ENCODE data around the gene RRAS. TPM values are rescaled to one million over a fixed set of nuclear protein-coding genes. Genes with fewer than 3 reads are reported as not detected.

The RRAS gene
- total and polyA plus RNA-seq, 2 donors from 2014 or later, result 92.3 to 140 TPM

- no peak overlapping the region for H3K4me3 ChIP-seq (ENCODE audit: low read length in 3 of 3)
- H3K4me1 ChIP-seq (ENCODE audit: control insufficient read depth in 2 of 3, insufficient read depth in 2 of 3, low read depth in 1 of 3, low read length in 3 of 3), result peaks cover 0 to 17% (median 6%) of the 10 kb centered on the region in 3 donors
- no peaks in the 10 kb centered on the region for H3K27me3 ChIP-seq (ENCODE audit: control insufficient read depth, insufficient read depth, low read length)
- no peak overlapping the region for H3K27ac ChIP-seq (ENCODE audit: low read depth in 2 of 2, low read length in 2 of 2)
- DNase-seq, result peak in 1 of 5 donors; percentile 66
- no peaks in the 10 kb centered on the region for H3K9me3 ChIP-seq (ENCODE audit: control insufficient read depth in 2 of 3, insufficient read depth in 1 of 3, low read length in 3 of 3)
- no peak for FAIRE-seq
- intact Hi-C loops (cut with DNase I), result no loop called here
- peaks cover 0 to 14% (median 12%) of the 10 kb centered on the region in 3 donors for H3K36me3 ChIP-seq (ENCODE audit: control insufficient read depth in 2 of 3, insufficient read depth in 3 of 3, low read length in 3 of 3)
- TF ChIP-seq CTCF (IDR thresholded peaks at IDR 0.05; ENCODE audit: borderline replicate concordance, extremely low read depth, insufficient read depth), result no peak
- H3K9ac ChIP-seq (ENCODE audit: low read length in 3 of 3), result no peak overlapping the region
These were observed 39.2 kb upstream of the RRAS start for GRCh38 chr19:49678985-49679770.

GRCh38 chr19:49677901-49678674 lies 38.1 kb upstream of the RRAS start:
- peaks cover 0 to 9% (median 7%) of the 10 kb centered on the region in 3 donors for H3K36me3 ChIP-seq (ENCODE audit: control insufficient read depth in 2 of 3, insufficient read depth in 3 of 3, low read length in 3 of 3)
- peak overlapping the region; percentile 2 to 99 (median 20) for H3K9ac ChIP-seq (ENCODE audit: low read length in 3 of 3)
- DNase-seq (peak in 4 of 5 donors; percentile 92 to 96 (median 95)), FAIRE-seq (no peak)
- peak overlapping the region; percentile 87 to 95 for H3K27ac ChIP-seq (ENCODE audit: low read depth in 2 of 2, low read length in 2 of 2)
- H3K27me3 ChIP-seq (ENCODE audit: control insufficient read depth, insufficient read depth, low read length), result no peaks in the 10 kb centered on the region
- TF ChIP-seq CTCF (IDR thresholded peaks at IDR 0.05; ENCODE audit: borderline replicate concordance, extremely low read depth, insufficient read depth), result peak; percentile 54
- H3K9me3 ChIP-seq (ENCODE audit: control insufficient read depth in 2 of 3, insufficient read depth in 1 of 3, low read length in 3 of 3), result no peaks in the 10 kb centered on the region
- intact Hi-C loops (cut with DNase I), result no loop called here
- H3K4me1 ChIP-seq (ENCODE audit: control insufficient read depth in 2 of 3, insufficient read depth in 2 of 3, low read depth in 1 of 3, low read length in 3 of 3), result peaks cover 0 to 17% (median 6%) of the 10 kb centered on the region in 3 donors
- peak overlapping the region; percentile 87 to 95 (median 90) for H3K4me3 ChIP-seq (ENCODE audit: low read length in 3 of 3)

DNA sequence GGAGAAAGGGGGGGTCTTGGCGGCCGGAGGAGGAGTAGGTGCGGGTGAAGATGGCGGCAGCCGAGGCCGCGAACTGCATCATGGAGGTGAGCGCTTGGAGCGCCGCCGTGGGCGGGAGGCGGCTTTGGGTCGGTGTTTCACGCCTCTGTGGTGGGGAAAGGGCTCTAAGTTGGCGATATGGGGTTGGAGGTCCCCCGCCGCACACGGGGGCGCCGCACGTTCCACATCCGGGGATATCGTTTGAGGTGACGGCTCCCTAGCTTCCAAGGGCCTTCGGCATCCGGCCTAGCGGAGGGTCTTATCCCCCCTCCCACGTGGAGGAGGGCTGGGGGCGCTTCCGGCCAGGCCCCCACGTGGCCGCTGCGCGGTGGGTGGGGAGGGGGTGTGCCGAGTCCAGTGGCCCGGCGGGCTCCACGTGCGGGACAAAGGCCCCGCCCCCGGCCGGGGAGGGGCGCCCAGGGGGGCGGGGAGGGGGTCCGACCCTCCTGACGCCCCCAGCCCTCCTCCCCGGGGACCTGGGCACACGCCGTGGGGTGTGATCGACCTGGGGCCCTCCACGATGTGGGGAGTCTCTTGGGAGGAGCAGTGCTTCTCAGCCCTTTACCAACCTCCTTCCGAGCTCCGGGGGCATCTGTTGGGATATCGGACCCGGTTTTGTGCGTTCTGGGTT lies 37.4 kb upstream of the RRAS start, which contains the start of gene PRMT1:
PRMT1 (plus strand) TSS at position 41 of the 670 bp plus-strand sequence; CDS start at position 51, 10 bp downstream.
- Histone ChIP-seq H3K4me3 (ENCODE audit: low read length in 3 of 3) (peak within 1 kb of the TSS; percentile 87 to 95 (median 93)), H3K27me3 (ENCODE audit: control insufficient read depth, insufficient read depth, low read length) (no peaks in the 10 kb centered on the region), H3K27ac (ENCODE audit: low read depth in 2 of 2, low read length in 2 of 2) (peak within 1 kb of the TSS; percentile 95 to 97), H3K4me1 (ENCODE audit: control insufficient read depth in 2 of 3, insufficient read depth in 2 of 3, low read depth in 1 of 3, low read length in 3 of 3) (peaks cover 0 to 18% (median 6%) of the 10 kb centered on the region in 3 donors), H3K9me3 (ENCODE audit: control insufficient read depth in 2 of 3, insufficient read depth in 1 of 3, low read length in 3 of 3) (no peaks in the 10 kb centered on the region), H3K9ac (ENCODE audit: low read length in 3 of 3) (peak within 1 kb of the TSS; percentile 97 to 99 (median 99)), H3K36me3 (ENCODE audit: control insufficient read depth in 2 of 3, insufficient read depth in 3 of 3, low read length in 3 of 3) (peaks cover 0 to 7% (median 5%) of the 10 kb centered on the region in 3 donors)
- TF ChIP-seq CTCF (IDR thresholded peaks at IDR 0.05; ENCODE audit: borderline replicate concordance, extremely low read depth, insufficient read depth), result no peak
- FAIRE-seq (no peak), DNase-seq (peak in 4 of 5 donors; percentile 57 to 90 (median 77))
- intact Hi-C loops (cut with DNase I), result no loop called here

Measured in kidney (tissue), 14 donors.